ENCODE results near the gene MACROD1.
A peak's percentile ranks its signal among the peaks of the same experiment; 100 is the strongest.
"Not testable (repeated sequence)": the region's sequence is repeated elsewhere in the genome, so short reads cannot be mapped to it uniquely, and the experiment has no call there.

MACROD1 gene

GRCh38 chr11:63997801-63998337, 168.0 kb downstream of the MACROD1 start:
- in situ Hi-C loops (cut with MboI; ENCODE audit: low pct_unique_long_range_greater_than_20kb, low sequenced_read_pairs): no loop called here
- DNase-seq: no peak

GRCh38 chr11:63997104-63997700, 168.7 kb downstream of the MACROD1 start:
- no peak for DNase-seq
- in situ Hi-C loops (cut with MboI; ENCODE audit: low pct_unique_long_range_greater_than_20kb, low sequenced_read_pairs): no loop called here

GRCh38 chr11:63996512-63996911, 169.4 kb downstream of the MACROD1 start:
- in situ Hi-C loops (cut with MboI; ENCODE audit: low pct_unique_long_range_greater_than_20kb, low sequenced_read_pairs): no loop called here
- DNase-seq: no peak

GRCh38 chr11:63993993-63994392, 171.9 kb downstream of the MACROD1 start:
- DNase-seq: no peak
- in situ Hi-C loops (cut with MboI; ENCODE audit: low pct_unique_long_range_greater_than_20kb, low sequenced_read_pairs): no loop called here

GRCh38 chr11:63993100-63993499, 172.8 kb downstream of the MACROD1 start:
- DNase-seq: no peak
- in situ Hi-C loops (cut with MboI; ENCODE audit: low pct_unique_long_range_greater_than_20kb, low sequenced_read_pairs): no loop called here

GRCh38 chr11:63991558-63991957, 174.4 kb downstream of the MACROD1 start:
- DNase-seq: no peak
- in situ Hi-C loops (cut with MboI; ENCODE audit: low pct_unique_long_range_greater_than_20kb, low sequenced_read_pairs): no loop called here

- DNase-seq: no peak
- in situ Hi-C loops (cut with MboI; ENCODE audit: low pct_unique_long_range_greater_than_20kb, low sequenced_read_pairs): no loop called here
Observed at GRCh38 chr11:63986932-63987513, 178.9 kb downstream of the MACROD1 start.

GRCh38 chr11:63986156-63986931, 179.6 kb downstream of the MACROD1 start, which contains the start of gene OTUB1:
OTUB1 (plus strand) TSS chr11:63986438; CDS start chr11:63986457, 19 bp downstream.
- in situ Hi-C loops (cut with MboI; ENCODE audit: low pct_unique_long_range_greater_than_20kb, low sequenced_read_pairs): no loop called here
- DNase-seq: peak; percentile 91

- in situ Hi-C loops (cut with MboI; ENCODE audit: low pct_unique_long_range_greater_than_20kb, low sequenced_read_pairs): no loop called here
- no peak for DNase-seq
Observed at GRCh38 chr11:63985812-63986155, 180.1 kb downstream of the MACROD1 start.

GRCh38 chr11:63979426-63979825, 186.5 kb downstream of the MACROD1 start:
- in situ Hi-C loops (cut with MboI; ENCODE audit: low pct_unique_long_range_greater_than_20kb, low sequenced_read_pairs): no loop called here
- no peak for DNase-seq

- no peak for DNase-seq
- in situ Hi-C loops (cut with MboI; ENCODE audit: low pct_unique_long_range_greater_than_20kb, low sequenced_read_pairs): no loop called here
Observed at GRCh38 chr11:63978551-63979239, 187.2 kb downstream of the MACROD1 start.

- peak; percentile 100 for DNase-seq
- in situ Hi-C loops (cut with MboI; ENCODE audit: low pct_unique_long_range_greater_than_20kb, low sequenced_read_pairs): no loop called here
Observed at GRCh38 chr11:63974259-63975143, 191.4 kb downstream of the MACROD1 start, which contains the start of gene COX8A. COX8A (plus strand) TSS chr11:63974620; CDS start chr11:63974681, 61 bp downstream.

GRCh38 chr11:63973912-63974258, 192.0 kb downstream of the MACROD1 start:
- in situ Hi-C loops (cut with MboI; ENCODE audit: low pct_unique_long_range_greater_than_20kb, low sequenced_read_pairs); DNase-seq: not testable (repeated sequence)

GRCh38 chr11:63970902-63971301, 195.0 kb downstream of the MACROD1 start:
- DNase-seq: no peak
- in situ Hi-C loops (cut with MboI; ENCODE audit: low pct_unique_long_range_greater_than_20kb, low sequenced_read_pairs): no loop called here

GRCh38 chr11:63969461-63969860, 196.5 kb downstream of the MACROD1 start:
- no peak for DNase-seq
- in situ Hi-C loops (cut with MboI; ENCODE audit: low pct_unique_long_range_greater_than_20kb, low sequenced_read_pairs): no loop called here

- no peak for DNase-seq
- in situ Hi-C loops (cut with MboI; ENCODE audit: low pct_unique_long_range_greater_than_20kb, low sequenced_read_pairs): no loop called here
Observed at GRCh38 chr11:63966444-63966843, 199.5 kb downstream of the MACROD1 start.

GRCh38 chr11:63963895-63964294, 202.0 kb downstream of the MACROD1 start:
- DNase-seq; in situ Hi-C loops (cut with MboI; ENCODE audit: low pct_unique_long_range_greater_than_20kb, low sequenced_read_pairs): not testable (repeated sequence)

GRCh38 chr11:63961608-63962412, 204.1 kb downstream of the MACROD1 start:
- DNase-seq: peak; percentile 34
- in situ Hi-C loops (cut with MboI; ENCODE audit: low pct_unique_long_range_greater_than_20kb, low sequenced_read_pairs): no loop called here
